Tibial artery (tissue), 4 donors: ENCODE results near the gene ADAMTS17.

Source experiments
- DNase-seq, 2 donors: peaks; one replicate each; pipeline ENCODE4 v3.0.0-alpha.2; 2019
- H3K27ac ChIP-seq, 2 donors: fragments of 200-600 bp; sonication (generic) in 1 of 2; 1 replicate in 1 of 2; 2 replicates in 1 of 2; pipeline ENCODE4 v1.5.1; 2018 to 2019; ENCODE audit warnings: mild to moderate bottlenecking in 1 of 2
- H3K27me3 ChIP-seq, 2 donors: fragments of 200-600 bp; sonication (generic) in 1 of 2; one replicate each; pipeline versions ENCODE4 v1.5.1 to v1.6.0; 2016 to 2019
- H3K36me3 ChIP-seq, 3 donors: fragments of 200-600 bp; sonication (generic) in 2 of 3; one replicate each; pipeline ENCODE4 v1.5.1; 2016 to 2019; ENCODE audit warnings: mild to moderate bottlenecking in 2 of 3
- H3K4me1 ChIP-seq, 4 donors: fragments of 200-600 bp; sonication (generic) in 2 of 4; 1 replicate in 3 of 4; 2 replicates in 1 of 4; pipeline ENCODE4 v1.5.1; 2016 to 2019
- H3K4me3 ChIP-seq, 2 donors: fragments of 200-600 bp; sonication (generic) in 1 of 2; 1 replicate in 1 of 2; 2 replicates in 1 of 2; pipeline ENCODE4 v1.5.1; 2018 to 2019; ENCODE audit warnings: mild to moderate bottlenecking in 2 of 2
- H3K9me3 ChIP-seq, 3 donors: fragments of 200-600 bp; sonication (generic) in 1 of 3; one replicate each; pipeline ENCODE4 v1.5.1; 2016 to 2019
- intact Hi-C: fragments of 100-400 bp; cut with DNase I; formaldehyde crosslinking; loops from one replicate; pipeline ENCODE4 v1.15.0; 2023; ENCODE audit warnings: low total_unique reads
- TF ChIP-seq, protein P1 (sequence below), 2 experiments: fragments of 200-600 bp in 1 of 2; fragments of 450-650 bp in 1 of 2; IDR thresholded peaks; one replicate each; pipeline ENCODE4 v1.5.1; 2017 to 2019; ENCODE audit warnings: antibody characterized with exemption in 2 of 2, mild to moderate bottlenecking in 1 of 2, moderate library complexity in 1 of 2

ADAMTS17 gene

DNA sequence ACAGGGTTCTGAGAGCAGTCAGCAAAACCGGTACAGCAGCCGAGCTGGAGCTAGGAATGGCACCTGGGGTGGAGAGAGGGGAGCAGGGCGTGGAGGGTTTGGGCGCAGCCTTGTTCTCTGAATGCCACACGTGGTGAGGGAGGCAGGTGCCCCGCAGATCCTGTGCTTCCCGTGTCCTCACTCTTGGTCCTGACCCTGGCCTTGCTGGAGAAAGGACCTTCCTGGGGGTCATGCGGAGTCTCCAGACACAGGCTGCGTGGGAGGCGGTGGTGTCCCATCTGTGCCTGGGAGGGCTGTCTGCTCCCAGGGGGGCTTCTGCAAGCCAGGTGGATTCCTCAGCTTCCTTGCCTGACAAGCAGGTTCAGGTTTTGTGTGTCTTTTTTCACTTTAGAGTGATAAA, 363.8 kb downstream of the ADAMTS17 start:
- TF ChIP-seq, protein P1, sequence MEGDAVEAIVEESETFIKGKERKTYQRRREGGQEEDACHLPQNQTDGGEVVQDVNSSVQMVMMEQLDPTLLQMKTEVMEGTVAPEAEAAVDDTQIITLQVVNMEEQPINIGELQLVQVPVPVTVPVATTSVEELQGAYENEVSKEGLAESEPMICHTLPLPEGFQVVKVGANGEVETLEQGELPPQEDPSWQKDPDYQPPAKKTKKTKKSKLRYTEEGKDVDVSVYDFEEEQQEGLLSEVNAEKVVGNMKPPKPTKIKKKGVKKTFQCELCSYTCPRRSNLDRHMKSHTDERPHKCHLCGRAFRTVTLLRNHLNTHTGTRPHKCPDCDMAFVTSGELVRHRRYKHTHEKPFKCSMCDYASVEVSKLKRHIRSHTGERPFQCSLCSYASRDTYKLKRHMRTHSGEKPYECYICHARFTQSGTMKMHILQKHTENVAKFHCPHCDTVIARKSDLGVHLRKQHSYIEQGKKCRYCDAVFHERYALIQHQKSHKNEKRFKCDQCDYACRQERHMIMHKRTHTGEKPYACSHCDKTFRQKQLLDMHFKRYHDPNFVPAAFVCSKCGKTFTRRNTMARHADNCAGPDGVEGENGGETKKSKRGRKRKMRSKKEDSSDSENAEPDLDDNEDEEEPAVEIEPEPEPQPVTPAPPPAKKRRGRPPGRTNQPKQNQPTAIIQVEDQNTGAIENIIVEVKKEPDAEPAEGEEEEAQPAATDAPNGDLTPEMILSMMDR (IDR thresholded peaks at IDR 0.05) = no peak
- no peak for DNase-seq
- Histone ChIP-seq H3K9me3 (no peaks in the 10 kb centered on the region), H3K4me1 (no peaks in the 10 kb centered on the region), H3K4me3 (no peak overlapping the region), H3K27me3 (no peaks in the 10 kb centered on the region), H3K36me3 (peaks cover 0 to 6% (median 0%) of the 10 kb centered on the region in 3 donors), H3K27ac (no peak overlapping the region)
- intact Hi-C loops = no loop called here

DNA sequence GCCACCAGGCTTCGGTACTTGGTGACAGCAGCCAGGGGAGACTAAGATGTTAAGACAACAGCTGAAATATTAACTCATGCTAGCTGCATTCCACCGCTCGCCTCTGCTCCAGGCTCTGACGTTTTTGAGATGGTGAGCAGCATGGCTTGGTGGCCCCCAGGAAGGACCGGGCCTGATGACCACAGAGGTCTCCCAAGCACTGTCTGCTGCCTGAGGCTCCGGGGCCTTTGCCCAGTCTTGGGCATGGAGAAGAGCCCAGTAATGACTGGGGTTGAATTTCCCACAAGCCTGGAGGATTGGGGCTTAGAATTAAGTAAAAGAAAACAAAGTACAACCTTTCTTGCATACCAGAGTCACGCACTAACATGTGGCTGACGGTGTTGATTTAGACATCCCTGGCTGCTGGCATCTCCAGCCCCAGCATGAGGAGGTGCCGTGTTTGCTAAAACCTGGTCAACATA, 364.9 kb downstream of the ADAMTS17 start:
- H3K9me3 ChIP-seq = no peaks in the 10 kb centered on the region
- peaks cover 0 to 7% (median 0%) of the 10 kb centered on the region in 3 donors for H3K36me3 ChIP-seq
- TF ChIP-seq, protein P1 (IDR thresholded peaks at IDR 0.05) = no peak
- no peak for DNase-seq
- H3K4me3 ChIP-seq = no peak overlapping the region
- H3K27ac ChIP-seq = no peak overlapping the region
- no peaks in the 10 kb centered on the region for H3K4me1 ChIP-seq
- intact Hi-C loops = no loop called here
- no peaks in the 10 kb centered on the region for H3K27me3 ChIP-seq

DNA sequence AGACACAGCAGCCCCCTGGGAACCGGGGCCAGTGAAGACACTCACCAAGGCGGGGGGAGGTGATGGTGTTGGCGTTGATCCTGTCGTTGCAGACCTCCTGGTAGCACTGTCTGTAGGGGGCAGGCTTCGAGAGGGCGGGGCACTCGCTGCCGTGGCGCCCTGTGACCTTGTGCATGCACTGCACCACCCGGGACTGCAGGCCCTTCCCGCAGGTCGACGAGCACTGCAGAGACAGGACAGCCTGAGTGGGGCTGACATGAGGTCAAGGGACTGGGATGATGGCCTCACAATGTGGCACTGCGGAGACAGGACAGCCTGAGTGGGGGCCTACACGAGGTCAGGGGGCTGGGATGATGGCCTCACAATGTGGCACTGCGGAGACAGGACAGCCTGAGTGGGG, 365.8 kb downstream of the ADAMTS17 start:
- peaks cover 0 to 7% (median 0%) of the 10 kb centered on the region in 3 donors for H3K36me3 ChIP-seq
- H3K27ac ChIP-seq = no peak overlapping the region
- TF ChIP-seq, protein P1 (IDR thresholded peaks at IDR 0.05) = no peak
- no peaks in the 10 kb centered on the region for H3K27me3 ChIP-seq
- no peak for DNase-seq
- H3K4me1 ChIP-seq = no peaks in the 10 kb centered on the region
- H3K4me3 ChIP-seq = no peak overlapping the region
- intact Hi-C loops = no loop called here
- no peaks in the 10 kb centered on the region for H3K9me3 ChIP-seq

DNA sequence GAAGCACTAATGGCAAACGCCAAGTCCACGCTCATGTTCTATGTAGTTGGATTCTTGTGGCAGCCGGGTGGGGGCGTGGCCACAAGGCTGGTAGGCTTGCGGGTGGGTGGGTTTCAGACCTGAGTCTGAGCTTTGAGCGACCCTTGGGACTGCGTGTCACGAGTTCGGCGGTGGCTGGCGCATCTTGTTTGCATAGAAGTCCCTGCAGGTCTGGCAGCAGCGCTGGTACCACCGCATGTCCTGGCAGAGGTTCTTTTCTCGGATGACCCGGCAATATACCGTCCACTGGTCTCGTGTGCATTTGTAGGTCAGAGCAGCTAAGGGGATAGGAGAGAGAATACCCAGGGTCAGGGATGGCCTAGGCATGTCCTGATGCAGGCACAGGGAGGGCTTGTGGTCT, 367.5 kb downstream of the ADAMTS17 start:
- Histone ChIP-seq H3K9me3 (no peaks in the 10 kb centered on the region), H3K36me3 (peaks cover 0 to 7% (median 0%) of the 10 kb centered on the region in 3 donors)
- intact Hi-C loops = no loop called here

DNA sequence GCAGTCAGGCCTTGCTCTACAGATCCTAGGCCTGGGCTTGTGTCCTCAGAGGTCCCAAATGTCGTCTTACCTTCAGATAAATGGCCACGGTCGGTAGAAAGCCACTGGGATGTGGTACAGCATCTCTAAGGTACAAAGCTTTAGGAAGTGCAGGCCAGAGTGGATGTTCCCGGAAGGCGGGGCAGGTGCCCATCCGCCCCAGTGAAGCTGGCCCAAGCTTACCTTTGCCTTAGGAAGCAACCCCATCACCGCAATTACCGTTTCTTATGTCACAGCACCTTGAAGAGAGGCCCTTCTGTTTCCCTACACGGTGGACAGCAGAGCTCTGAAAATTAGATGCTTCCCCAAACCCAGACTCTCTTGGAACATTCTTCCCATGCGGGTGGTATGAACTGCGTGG, 368.4 kb downstream of the ADAMTS17 start:
- Histone ChIP-seq H3K4me3 (no peak overlapping the region), H3K36me3 (peaks cover 0 to 7% (median 0%) of the 10 kb centered on the region in 3 donors), H3K4me1 (no peaks in the 10 kb centered on the region), H3K9me3 (no peaks in the 10 kb centered on the region), H3K27me3 (no peaks in the 10 kb centered on the region), H3K27ac (no peak overlapping the region)
- DNase-seq = no peak
- TF ChIP-seq, protein P1 (IDR thresholded peaks at IDR 0.05) = no peak
- intact Hi-C loops = no loop called here

More for the DNA sequence above, 367.5 kb downstream of the ADAMTS17 start:
- no peaks in the 10 kb centered on the region for H3K4me1 ChIP-seq
- no peak overlapping the region for H3K27ac ChIP-seq
- TF ChIP-seq, protein P1 (IDR thresholded peaks at IDR 0.05) = no peak
- no peak for DNase-seq
- no peak overlapping the region for H3K4me3 ChIP-seq
- no peaks in the 10 kb centered on the region for H3K27me3 ChIP-seq
